DMS 273 treated with DMSO at 0.1 percent for 48 hours (cell line): ENCODE results near the gene TPGS2.
A peak's percentile ranks its signal among the peaks of the same experiment; 100 is the strongest.
"Not testable (repeated sequence)": the region's sequence is repeated elsewhere in the genome, so short reads cannot be mapped to it uniquely, and the experiment has no call there.

ENCODE experiments used
- DNase-seq: peaks from one replicate; lab custom pipeline; 2025; lab: John Stamatoyannopoulos, UW

Gene TPGS2

DNA sequence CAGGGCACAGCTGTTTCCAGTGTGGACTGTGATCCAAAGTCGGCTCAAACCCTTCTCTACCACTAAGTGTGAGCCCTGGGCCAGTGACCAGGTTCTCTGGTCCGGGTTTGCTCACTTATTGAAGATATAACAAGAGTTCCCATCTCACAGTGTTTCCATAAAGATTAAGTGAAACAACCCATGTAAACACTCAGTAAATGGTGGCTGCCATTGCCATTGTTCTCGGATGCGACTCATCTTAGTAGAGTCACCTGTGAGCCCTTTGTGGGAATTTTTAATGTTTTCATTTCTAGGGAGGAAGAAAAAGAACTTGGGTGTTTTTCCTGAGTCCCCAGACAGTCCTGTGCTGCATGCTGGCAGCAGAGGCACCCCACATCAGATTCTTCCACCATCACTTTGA, 53.4 kb downstream of the TPGS2 start:
- no peak for DNase-seq

DNA sequence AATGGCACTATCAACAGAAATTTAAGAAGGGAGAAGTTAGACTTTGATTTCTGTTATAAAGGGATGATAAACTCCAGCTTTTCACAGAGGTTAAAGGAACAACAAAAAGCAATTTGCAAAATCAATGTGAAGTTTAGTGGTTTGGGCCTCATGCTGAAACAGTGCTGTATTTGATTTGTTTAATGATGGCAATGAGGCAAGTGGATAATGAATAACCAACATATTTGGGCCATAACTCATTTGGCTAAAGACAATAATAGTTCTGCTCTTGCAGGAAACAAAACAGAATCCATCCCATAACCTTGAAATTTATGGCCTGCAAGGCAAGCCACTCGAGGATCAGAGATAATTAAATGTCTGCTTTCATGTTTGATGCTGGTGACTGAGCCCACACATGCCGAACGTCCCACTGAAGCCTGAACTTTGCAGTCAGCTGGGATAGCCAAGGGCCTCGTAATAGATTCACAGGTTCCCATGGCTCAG, 56.5 kb downstream of the TPGS2 start:
- DNase-seq: no peak

DNA sequence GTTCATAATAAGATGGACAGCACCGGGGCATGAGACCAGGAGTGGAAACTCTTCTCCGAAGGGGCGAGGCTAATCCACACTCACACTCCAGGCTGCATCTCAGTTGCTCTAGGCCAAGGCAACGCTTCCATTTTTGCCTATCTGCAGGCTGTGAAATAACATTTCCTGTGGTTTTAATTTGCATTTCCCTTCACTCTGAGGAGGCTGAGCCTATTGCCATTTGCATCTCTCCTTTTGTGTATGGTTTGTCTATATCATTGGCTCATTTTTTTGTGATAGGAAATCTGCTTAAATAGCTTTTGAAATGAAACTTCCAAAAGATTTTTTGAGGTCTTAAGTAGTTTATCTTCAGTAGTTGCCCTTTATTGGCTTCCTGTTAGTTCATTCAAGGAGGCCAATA, 57.6 kb downstream of the TPGS2 start:
- DNase-seq: no peak

DNA sequence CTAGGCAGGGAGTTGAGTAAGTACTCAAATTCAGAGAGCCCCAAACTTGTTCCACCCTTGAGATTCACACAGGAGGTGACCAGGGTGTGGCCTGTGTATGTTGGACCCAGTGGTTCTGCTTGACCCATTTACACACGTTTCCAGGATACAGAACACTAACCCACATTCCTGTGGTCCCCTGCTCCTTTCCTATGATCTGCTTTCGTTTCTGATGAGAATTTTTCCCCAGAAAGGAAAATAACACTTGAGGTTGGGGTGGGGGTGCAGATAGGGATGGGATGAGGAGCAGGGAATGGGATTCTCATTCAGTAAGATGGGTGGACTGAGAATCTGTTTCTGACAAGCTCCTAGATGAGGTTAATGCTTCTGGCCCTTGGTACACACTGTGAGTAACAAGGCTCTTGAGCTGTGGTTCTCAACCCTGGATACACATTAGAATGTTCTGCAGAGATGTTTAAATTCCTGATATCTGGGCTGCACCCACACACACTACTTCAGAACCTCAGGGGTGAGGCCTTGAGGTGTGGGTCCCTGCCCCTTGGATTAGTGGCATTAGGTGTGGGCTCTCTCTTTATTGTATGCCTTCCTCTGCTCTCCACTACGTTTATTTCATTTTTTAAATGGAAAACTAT, 58.4 kb downstream of the TPGS2 start:
- DNase-seq: no peak

DNA sequence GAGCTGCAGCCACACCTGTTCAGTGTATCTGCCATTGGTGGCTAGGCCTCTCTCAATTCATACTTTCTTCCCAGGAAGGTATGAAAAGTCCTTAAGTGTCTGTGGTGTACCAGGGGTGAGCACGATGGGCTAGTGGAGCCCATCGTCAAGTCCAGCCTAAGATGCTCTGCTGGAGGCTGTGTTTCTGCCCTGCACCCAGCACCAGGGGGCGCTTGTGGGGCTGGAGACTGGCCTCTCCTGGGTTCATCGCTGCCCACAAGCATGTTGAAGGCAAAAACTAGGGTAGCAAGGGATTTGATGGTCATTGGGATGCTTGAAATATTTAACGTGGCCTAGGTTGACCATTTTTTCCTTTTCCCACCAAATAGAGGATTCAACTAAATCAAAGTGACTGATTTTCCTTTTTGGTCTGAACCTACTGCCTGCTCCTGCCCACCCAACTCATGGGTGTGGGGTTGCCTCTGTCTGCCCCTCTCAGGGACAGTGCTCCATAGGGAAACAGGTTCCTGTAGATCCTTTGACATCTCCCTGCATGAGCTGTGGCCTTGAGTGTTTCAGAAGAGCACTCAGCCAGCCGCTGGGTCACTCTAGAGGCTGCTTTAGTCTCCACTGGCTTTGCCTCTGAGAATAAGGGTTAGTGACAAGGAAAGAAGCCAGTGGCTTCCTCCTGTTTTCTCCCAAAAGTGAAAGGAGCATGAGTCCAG, 59.0 kb downstream of the TPGS2 start:
- no peak for DNase-seq

DNA sequence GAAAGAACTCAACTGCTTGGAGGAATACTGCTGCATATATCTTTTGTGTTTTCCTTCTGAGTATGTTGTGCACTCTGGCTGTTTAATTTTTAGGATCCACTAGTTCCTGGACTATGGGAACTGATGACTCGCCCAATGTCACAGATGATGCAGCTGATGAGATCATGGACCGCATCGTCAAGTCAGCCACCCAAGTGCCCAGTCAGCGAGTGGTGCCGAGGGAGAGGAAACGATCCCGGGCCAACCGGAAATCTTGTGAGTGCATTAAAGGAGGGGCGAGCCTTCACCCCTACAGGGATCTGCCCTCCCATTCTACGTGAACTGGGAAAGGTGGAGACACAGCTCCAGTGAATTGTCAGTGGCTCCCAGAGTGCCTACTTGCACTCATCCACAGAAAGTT, 59.6 kb downstream of the TPGS2 start:
- no peak for DNase-seq

DNA sequence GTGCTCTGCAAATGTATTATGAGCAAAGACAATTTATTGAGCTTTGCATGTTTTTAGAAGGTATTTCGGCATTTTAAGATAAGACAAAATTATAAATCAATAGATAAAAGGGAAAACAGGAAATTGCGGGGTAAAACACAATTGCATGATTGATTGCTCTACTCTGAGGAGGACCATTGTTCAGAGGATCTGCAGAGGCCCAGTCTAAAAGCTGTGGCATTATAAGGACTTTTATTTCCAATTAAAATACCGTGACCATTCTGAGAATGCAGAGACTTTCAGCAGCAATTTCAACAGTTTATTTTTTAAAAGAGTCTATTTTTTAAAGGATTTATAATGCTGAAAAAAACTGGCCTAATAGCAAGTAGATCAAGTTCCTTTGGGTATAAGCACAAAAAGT, 62.0 kb downstream of the TPGS2 start:
- no peak for DNase-seq

DNA sequence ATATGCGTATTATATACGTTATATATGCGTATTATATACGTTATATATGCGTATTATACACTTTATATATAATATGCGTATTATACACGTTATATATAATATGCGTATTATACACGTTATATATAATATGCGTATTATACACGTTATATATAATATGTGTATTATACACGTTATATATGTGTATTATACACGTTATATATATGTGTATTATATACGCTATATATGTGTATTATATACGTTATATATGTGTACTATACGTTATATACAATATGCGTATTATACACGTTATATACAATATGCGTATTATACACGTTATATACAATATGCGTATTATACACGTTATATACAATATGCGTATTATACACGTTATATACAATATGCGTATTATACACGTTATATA, 65.8 kb downstream of the TPGS2 start:
- not testable (repeated sequence) for DNase-seq

DNA sequence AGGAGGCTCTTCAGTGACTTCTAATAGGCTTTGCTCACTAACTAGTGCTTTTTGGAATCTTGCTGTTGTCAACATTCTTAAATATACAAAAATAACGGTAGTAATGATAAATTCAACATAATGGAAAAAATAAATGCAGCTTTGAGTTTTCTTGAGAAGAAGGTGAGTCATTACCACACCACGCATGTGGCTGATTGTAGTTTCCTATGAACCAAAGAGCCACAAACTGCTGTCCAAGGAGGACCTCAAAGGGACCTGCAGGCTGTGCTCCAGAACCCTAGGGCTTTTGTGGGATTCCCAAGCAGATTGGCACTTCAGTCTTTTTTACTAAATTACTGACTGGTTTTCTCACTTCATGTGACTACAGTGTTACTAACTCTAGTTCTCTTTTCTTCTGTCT, 66.7 kb downstream of the TPGS2 start:
- DNase-seq: no peak

DNA sequence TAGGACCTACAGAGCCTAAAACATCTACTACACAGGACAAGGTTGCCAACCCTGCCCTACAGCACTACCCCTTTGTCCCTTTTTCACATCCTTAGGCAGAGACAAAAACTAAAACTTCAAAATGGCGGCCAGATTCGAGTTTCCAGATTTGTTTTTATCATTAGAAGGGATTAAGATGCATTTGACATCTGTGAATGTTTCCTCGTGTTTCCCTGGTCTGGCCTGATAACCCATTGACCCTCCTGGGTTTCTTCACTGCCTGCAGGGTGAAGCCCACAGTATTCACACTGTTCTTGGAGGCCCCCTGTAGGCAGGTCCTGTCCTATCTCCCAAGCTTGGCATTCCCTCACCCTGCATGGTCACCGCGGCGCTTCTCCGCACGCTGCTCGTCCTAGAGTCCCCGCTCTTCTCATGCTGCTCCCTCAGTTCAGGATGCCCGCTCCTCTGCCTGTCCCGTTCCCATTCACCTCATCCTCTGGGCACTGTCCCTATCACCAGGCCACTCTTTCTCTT, 67.6 kb downstream of the TPGS2 start:
- no peak for DNase-seq

DNA sequence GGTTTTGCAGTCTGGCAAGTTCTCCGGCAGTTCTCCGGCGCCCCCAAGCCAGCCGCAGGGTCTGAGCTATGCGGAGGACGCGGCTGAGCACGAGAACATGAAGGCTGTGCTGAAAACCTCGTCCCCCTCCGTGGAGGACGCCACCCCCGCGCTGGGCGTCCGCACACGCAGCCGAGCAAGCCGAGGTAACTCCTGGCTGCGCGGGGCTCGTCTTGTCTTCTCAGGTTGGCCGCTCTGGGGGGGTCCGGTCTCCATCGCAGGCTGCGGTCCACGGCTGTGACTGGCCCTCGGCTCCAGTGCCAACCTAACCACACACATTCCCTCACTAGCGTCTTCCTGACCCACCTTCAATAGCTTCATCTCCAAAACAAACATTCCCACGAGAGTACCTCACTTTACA, 68.2 kb downstream of the TPGS2 start:
- DNase-seq: no peak

DNA sequence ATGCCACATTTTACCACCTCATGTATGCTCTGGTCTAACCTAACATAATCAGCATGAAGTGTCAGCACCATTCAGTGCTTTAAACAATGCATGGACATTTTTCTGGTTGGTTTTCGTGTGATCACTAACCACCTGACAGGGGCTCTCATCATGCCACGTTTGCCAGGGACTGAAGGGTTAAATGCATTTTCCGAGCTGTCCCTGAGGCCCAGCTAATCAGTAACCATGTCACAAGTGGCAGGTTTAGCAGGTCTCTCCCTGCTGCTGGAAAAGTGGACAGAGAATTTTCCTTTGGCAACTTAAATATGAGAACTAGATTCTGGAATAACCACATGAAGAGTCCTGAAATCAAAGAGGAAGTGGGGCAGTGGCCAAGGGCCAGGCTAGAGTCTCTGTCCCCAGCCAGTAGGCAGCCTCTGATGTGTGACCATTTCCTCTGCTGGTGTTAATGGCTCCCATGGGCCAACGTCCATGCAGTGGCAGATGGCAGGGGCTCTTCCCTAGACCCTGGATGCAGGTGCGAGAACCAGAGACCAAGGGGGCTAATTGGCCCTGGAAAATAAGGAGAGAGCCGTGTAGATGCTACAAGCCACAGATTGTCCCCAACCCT, 69.5 kb downstream of the TPGS2 start:
- DNase-seq: no peak

DNA sequence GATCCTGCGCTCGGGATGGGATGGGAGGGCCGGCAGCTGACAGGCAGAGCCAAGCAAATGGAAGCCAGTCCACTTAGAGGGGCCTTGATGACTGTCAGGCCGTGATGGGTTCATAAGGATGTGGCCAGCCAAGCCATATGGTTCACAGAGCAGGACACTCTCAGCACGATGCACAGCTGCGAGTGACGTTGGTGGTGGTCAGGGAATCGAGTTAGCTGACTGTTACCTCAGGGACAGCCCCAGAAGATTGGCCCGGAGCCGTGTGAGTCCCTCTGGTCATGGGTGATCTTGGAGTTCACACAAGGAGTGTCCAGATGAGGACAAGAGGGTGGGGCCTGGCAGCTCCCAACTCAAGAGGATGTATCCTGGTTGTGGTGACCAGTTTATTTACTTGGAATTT, 70.2 kb downstream of the TPGS2 start:
- DNase-seq: no peak

DNA sequence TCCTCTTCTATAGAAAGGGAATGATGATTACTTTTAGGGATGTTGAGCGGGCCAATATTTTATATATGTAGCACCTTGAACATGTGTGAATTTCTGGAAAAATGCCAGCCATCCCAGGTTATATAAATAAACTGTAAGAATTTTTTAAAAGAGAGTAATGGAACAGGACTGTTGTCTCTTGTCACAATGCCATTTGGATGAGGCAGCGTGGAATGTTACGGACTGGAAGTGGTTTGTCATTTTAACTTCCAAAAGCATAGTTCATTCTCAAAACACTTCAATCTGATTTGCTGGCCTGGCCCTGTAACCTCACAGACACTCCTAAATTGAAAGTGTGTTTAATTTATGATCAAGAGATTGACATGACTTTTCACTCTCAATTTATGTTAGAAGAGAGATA, 70.8 kb downstream of the TPGS2 start:
- DNase-seq: no peak

DNA sequence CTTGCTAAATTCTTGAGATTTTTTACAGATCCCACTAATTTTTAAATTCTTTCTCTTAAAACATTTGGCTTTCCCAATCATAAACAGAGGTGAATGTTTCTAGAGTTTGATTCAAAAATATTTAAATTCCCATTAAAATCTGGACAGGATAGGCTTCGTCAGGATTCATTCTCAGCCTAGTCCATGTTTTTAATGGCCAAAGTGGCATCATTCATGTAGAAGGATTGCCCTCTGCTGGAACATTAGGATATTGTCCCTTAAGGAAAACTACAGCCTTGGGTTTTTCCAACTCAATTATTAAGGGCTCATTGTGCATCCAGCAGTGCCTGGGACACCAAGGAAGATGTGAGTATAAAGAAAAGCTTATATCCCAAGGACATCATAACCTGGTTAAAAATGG, 71.7 kb downstream of the TPGS2 start:
- DNase-seq: no peak

DNA sequence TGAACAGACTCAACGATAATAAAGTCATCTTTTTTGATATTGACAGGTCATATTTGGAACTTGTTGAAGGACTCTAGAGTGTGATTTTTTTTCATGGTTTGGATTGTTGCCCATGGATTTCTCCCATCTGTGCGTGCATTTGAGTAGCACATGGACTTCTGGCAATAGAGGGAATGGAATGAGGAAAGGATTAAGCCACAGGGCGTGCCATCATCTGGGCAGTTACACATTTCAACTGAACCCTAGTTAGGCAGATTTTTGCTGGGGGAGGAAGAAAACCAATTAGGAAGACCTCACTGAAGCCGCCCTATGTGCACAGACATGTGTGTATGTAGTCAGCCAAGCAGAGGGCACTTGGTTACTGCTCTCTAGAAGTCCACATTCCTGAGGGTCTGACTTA, 72.6 kb downstream of the TPGS2 start:
- DNase-seq: peak; percentile 64

DNA sequence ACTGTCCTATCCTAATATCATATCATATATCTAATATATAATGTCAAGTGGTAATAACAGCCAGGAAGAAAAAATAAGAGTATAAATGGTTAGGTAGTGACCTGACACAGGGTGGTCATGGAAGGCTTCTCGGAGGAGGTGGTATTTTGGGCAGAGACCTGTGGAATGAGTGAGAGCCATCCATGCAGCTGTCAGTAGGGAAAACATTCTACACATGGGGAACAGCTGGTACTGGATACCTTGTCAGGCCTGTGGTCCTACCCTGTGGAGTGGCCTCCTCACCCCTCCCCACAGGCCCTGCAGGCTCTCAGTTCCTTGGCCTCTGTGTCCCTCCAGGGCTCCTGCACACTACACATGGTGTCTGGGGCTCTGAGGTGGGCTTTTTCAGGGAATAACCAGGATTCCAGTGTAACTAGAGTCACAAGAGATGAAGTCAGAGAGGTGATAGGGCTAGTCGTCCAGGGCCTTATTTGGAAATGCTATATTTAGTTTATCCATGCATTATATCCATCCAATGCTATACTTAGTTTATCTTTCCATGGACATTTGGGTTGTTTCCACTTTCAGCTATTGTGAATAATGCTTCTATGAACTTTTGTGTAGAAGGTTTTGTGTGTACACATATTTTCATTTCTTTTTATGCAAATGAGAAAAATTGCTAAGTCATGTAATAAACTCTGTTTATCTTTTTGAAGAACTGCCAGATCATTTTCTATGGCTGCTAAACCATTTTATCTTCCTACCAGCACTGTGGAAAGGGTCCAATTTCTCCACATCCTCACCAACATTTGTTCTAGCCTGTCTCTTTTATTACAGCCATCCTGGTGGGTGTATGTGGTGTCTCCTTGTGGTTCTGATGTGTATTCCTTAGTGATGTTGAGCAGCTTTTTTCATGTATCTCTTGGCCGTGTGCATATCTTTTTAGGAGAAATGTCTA, 75.6 kb downstream of the TPGS2 start:
- no peak for DNase-seq

DNA sequence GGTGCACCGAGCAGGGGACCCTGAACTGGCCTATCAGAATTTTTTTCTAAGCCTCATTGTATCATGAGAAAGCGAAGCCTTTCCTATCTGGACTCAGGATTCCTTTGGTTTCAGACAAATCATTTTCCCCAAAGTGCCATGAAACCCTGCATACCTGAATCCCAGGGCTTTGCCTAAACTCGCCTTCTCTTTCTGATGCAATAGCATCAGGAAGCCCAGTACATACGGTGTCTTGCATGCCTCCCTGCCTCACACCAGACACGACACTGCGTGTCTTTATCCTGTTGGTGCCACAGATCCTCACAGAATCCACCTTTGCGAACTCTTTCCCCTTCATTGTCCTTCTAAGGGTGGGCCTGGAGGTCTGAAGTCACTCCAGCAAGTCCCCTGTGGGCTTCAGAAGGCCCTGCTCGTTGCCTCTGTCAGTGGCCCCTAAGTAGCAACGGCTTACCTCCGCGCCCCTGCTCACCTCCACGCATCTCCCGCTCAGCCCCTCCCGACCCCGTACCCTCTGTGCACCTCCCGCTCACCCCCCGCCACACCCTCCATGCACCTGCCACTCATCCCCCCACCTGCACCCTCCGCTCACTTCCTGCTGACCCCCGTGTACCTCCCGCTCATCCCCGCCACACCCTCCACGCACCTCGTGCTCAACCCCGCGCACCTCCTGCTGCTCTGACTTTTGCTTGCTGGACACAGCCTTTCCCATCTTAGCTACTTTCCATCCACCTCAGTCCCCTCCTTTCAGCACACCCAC, 83.4 kb downstream of the TPGS2 start:
- no peak for DNase-seq

DNA sequence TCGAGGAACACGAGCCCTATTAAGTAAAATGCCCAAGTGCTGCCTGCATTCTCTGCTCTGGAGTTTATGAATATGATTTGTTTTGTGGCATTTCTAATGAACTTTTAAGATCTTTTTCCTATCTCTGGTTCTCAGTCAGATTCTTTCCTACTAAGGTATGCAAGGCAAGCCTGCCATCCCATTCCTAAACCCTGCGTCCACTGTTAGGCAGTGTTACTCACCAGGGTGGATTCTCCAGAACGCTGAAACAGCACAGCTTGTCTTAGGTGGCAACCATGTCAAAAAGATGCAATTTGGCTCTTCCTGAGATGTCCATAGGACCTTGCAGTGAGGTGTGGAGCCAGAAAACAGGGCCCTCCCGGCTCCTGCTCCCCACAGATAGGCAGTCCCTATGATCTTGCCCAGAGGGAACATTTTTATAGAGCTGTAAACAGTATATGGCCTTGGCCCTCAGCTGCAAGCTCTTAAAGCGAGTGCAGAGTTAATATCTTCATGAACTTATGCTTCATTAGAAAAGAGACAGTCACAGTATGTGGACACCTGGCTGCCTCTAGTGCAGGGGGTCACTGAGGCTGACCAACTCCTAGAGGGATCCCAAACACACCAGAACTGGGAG, 84.4 kb downstream of the TPGS2 start:
- DNase-seq: no peak
